ENCODE measurements around the gene PDRG1. TPM values are rescaled to one million over a fixed set of nuclear protein-coding genes. Genes with fewer than 3 reads are reported as not detected.

Gene PDRG1
- total and polyA plus RNA-seq, 12 donors: 6.4 to 12.8 (median 7.5) TPM

- no peaks in the 10 kb centered on the region for H3K9me3 ChIP-seq
- ATAC-seq (no peak), DNase-seq (no peak)
- H3K4me3 ChIP-seq: no peak overlapping the region
- intact Hi-C loops (cut with DNase I): no loop called here
- H3K27ac ChIP-seq: no peak overlapping the region
- WGBS, 2 donors: 54 to 58% methylated on average over 6 of the region's 6 CpGs
- no peaks in the 10 kb centered on the region for H3K36me3 ChIP-seq
- TF ChIP-seq, protein P1, sequence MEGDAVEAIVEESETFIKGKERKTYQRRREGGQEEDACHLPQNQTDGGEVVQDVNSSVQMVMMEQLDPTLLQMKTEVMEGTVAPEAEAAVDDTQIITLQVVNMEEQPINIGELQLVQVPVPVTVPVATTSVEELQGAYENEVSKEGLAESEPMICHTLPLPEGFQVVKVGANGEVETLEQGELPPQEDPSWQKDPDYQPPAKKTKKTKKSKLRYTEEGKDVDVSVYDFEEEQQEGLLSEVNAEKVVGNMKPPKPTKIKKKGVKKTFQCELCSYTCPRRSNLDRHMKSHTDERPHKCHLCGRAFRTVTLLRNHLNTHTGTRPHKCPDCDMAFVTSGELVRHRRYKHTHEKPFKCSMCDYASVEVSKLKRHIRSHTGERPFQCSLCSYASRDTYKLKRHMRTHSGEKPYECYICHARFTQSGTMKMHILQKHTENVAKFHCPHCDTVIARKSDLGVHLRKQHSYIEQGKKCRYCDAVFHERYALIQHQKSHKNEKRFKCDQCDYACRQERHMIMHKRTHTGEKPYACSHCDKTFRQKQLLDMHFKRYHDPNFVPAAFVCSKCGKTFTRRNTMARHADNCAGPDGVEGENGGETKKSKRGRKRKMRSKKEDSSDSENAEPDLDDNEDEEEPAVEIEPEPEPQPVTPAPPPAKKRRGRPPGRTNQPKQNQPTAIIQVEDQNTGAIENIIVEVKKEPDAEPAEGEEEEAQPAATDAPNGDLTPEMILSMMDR (IDR thresholded peaks at IDR 0.05): no peak
- H3K4me1 ChIP-seq: no peaks in the 10 kb centered on the region
- H3K27me3 ChIP-seq: peaks cover 0 to 42% (median 10%) of the 10 kb centered on the region in 7 donors
These were observed 28.0 kb upstream of the PDRG1 start for GRCh38 chr20:31979713-31980426.

GRCh38 chr20:31977080-31977479, 25.2 kb upstream of the PDRG1 start:
- ATAC-seq: no peak
- H3K27ac ChIP-seq: no peak overlapping the region
- TF ChIP-seq, protein P1 (IDR thresholded peaks at IDR 0.05): no peak
- no peaks in the 10 kb centered on the region for H3K4me1 ChIP-seq
- WGBS, 2 donors: 85 to 94% methylated on average over 4 of the region's 4 CpGs
- DNase-seq: no peak
- peaks cover 0 to 51% (median 12%) of the 10 kb centered on the region in 7 donors for H3K27me3 ChIP-seq
- no peaks in the 10 kb centered on the region for H3K9me3 ChIP-seq
- intact Hi-C loops (cut with DNase I): no loop called here
- H3K36me3 ChIP-seq: no peaks in the 10 kb centered on the region
- no peak overlapping the region for H3K4me3 ChIP-seq

- TF ChIP-seq, protein P1 (IDR thresholded peaks at IDR 0.05): no peak
- intact Hi-C loops (cut with DNase I): no loop called here
- Histone ChIP-seq H3K36me3 (no peaks in the 10 kb centered on the region), H3K4me1 (no peaks in the 10 kb centered on the region), H3K4me3 (no peak overlapping the region), H3K27ac (no peak overlapping the region), H3K27me3 (peaks cover 0 to 46% (median 12%) of the 10 kb centered on the region in 7 donors), H3K9me3 (no peaks in the 10 kb centered on the region)
- DNase-seq: no peak
- no peak for ATAC-seq
- WGBS, 2 donors: 90 to 91% methylated on average over 2 of the region's 2 CpGs
These were observed 24.0 kb upstream of the PDRG1 start for GRCh38 chr20:31975874-31976273.

DNA sequence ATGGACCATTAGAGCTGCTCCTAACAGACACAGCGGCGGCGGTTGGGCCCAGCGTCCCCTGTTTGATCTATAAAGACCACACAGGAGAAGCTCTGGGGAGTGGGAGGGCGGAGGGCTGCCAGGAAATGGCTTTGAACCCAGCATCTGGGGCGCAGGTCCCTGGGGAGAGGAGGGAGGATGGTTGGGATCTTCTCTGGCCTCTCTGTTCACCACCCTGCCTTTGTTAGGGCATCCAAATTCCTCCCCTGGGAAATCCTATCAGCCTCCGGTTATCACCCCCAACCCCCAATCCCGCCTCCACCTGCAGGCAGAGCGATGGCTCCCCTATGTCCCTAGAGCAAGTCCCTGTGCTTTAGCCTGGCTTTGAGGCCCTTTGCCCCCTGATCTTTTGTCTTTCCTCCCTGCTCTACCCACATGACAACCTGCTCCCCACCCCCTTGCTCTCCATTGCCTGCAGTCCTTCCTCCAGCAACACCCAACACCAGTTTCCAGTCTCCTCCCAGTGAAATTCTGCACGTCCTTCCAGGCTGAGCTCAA, 23.2 kb upstream of the PDRG1 start:
- TF ChIP-seq, protein P1 (IDR thresholded peaks at IDR 0.05): no peak
- intact Hi-C loops (cut with DNase I): no loop called here
- no peak overlapping the region for H3K4me3 ChIP-seq
- no peaks in the 10 kb centered on the region for H3K9me3 ChIP-seq
- H3K27me3 ChIP-seq: peaks cover 0 to 41% (median 16%) of the 10 kb centered on the region in 7 donors
- DNase-seq (no peak), ATAC-seq (no peak)
- WGBS, 2 donors: 19 to 33% methylated on average over 10 of the region's 10 CpGs
- H3K4me1 ChIP-seq: no peaks in the 10 kb centered on the region
- H3K36me3 ChIP-seq: no peaks in the 10 kb centered on the region
- H3K27ac ChIP-seq: no peak overlapping the region
